Ishikawa (cell line): ENCODE results near the gene A1BG.

Experiments
- CEBPB ChIP-seq: IDR thresholded peaks from 2 replicates; pipeline ENCODE4 v1.6.1; 2012
- CREB1 ChIP-seq: IDR thresholded peaks from 2 replicates; pipeline ENCODE4 v1.6.1; 2012; ENCODE audit warnings: low read depth
- EGR1 ChIP-seq: IDR thresholded peaks from 2 replicates; pipeline ENCODE4 v1.6.1; 2012
- EP300 ChIP-seq: IDR thresholded peaks from 2 replicates; pipeline ENCODE4 v1.6.1; 2012; ENCODE audit warnings: borderline replicate concordance
- FOXM1 ChIP-seq: IDR thresholded peaks from 2 replicates; pipeline ENCODE4 v1.6.1; 2012; ENCODE audit warnings: low read depth, borderline replicate concordance
- NFIC ChIP-seq: IDR thresholded peaks from 2 replicates; pipeline ENCODE4 v1.6.1; 2012
- RAD21 ChIP-seq: IDR thresholded peaks from 2 replicates; pipeline ENCODE4 v1.6.1; 2012; ENCODE audit warnings: low read depth
- TAF1 ChIP-seq: IDR thresholded peaks from 2 replicates; pipeline ENCODE4 v1.6.1; 2012; ENCODE audit warnings: low read depth, mild to moderate bottlenecking
- TCF12 ChIP-seq: IDR thresholded peaks from 2 replicates; pipeline ENCODE4 v1.6.1; 2012; ENCODE audit warnings: low read depth
- TEAD4 ChIP-seq: IDR thresholded peaks from 2 replicates; pipeline ENCODE4 v1.6.1; 2012
- YY1 ChIP-seq: IDR thresholded peaks from 2 replicates; pipeline ENCODE4 v1.6.1; 2012; ENCODE audit warnings: low read depth
- ZBTB7A ChIP-seq: IDR thresholded peaks from 2 replicates; pipeline ENCODE4 v1.6.1; 2012; ENCODE audit warnings: low read depth
- TF ChIP-seq, protein P1 (sequence below): IDR thresholded peaks from 2 replicates; pipeline ENCODE4 v1.6.1; 2012
- TF ChIP-seq, protein P2 (sequence below): IDR thresholded peaks from 2 replicates; pipeline ENCODE4 v1.6.1; 2012; ENCODE audit warnings: low read depth, mild to moderate bottlenecking
- TF ChIP-seq, protein P3 (sequence below): IDR thresholded peaks from 2 replicates; pipeline ENCODE4 v1.6.1; 2012

A1BG gene

DNA sequence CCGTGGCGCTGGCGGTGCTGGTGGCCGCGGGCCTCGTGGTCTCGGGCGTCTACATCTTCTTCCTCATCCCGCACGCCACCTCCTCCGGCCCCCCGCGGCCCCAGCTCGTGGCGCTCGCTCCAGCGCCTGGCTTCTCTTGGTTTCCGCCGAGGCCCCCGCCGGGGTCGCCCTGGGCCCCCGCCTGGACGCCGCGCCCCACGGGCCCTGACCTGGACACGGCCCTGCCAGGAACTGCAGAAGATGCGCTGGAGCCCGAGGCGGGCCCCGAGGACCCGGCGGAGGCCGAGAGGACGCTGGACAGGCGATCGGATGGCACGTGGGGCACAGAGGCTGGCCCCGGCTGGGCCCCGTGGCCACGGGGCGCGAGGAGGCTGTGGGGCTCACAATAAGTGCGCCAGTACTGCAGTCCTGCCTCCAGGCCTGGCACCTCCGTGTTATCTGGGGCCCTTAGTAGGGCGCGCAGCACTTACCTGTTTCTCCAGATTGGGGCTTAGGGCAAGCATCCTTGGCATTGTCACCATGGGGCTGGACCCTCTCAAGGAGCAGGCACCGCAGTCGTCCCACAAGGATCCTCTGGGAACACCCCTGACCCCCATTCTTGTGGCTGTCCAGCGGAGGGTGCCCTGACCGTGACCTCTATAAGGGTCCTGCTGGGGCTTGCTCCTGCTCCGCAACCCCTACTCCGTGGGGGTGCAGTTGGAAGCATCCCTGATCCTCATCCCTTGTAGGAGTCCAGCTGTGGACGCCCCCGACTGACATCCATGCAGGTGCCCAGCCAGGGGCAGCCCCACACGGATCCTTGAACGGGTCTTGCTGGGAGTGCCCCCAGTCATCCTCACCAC, 43.6 kb upstream of the A1BG start:
- TF ChIP-seq, protein P1, sequence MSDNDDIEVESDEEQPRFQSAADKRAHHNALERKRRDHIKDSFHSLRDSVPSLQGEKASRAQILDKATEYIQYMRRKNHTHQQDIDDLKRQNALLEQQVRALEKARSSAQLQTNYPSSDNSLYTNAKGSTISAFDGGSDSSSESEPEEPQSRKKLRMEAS: no peak
- TF ChIP-seq EP300 (no peak), TAF1 (no peak), RAD21 (no peak), FOXM1 (no peak), CREB1 (no peak), YY1 (no peak), TCF12 (no peak), TEAD4 (no peak), ZBTB7A (no peak), EGR1 (no peak), NFIC (no peak), CEBPB (no peak)
- TF ChIP-seq, protein P2, sequence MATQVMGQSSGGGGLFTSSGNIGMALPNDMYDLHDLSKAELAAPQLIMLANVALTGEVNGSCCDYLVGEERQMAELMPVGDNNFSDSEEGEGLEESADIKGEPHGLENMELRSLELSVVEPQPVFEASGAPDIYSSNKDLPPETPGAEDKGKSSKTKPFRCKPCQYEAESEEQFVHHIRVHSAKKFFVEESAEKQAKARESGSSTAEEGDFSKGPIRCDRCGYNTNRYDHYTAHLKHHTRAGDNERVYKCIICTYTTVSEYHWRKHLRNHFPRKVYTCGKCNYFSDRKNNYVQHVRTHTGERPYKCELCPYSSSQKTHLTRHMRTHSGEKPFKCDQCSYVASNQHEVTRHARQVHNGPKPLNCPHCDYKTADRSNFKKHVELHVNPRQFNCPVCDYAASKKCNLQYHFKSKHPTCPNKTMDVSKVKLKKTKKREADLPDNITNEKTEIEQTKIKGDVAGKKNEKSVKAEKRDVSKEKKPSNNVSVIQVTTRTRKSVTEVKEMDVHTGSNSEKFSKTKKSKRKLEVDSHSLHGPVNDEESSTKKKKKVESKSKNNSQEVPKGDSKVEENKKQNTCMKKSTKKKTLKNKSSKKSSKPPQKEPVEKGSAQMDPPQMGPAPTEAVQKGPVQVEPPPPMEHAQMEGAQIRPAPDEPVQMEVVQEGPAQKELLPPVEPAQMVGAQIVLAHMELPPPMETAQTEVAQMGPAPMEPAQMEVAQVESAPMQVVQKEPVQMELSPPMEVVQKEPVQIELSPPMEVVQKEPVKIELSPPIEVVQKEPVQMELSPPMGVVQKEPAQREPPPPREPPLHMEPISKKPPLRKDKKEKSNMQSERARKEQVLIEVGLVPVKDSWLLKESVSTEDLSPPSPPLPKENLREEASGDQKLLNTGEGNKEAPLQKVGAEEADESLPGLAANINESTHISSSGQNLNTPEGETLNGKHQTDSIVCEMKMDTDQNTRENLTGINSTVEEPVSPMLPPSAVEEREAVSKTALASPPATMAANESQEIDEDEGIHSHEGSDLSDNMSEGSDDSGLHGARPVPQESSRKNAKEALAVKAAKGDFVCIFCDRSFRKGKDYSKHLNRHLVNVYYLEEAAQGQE: no peak
- TF ChIP-seq, protein P3, sequence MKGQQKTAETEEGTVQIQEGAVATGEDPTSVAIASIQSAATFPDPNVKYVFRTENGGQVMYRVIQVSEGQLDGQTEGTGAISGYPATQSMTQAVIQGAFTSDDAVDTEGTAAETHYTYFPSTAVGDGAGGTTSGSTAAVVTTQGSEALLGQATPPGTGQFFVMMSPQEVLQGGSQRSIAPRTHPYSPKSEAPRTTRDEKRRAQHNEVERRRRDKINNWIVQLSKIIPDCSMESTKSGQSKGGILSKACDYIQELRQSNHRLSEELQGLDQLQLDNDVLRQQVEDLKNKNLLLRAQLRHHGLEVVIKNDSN: no peak

DNA sequence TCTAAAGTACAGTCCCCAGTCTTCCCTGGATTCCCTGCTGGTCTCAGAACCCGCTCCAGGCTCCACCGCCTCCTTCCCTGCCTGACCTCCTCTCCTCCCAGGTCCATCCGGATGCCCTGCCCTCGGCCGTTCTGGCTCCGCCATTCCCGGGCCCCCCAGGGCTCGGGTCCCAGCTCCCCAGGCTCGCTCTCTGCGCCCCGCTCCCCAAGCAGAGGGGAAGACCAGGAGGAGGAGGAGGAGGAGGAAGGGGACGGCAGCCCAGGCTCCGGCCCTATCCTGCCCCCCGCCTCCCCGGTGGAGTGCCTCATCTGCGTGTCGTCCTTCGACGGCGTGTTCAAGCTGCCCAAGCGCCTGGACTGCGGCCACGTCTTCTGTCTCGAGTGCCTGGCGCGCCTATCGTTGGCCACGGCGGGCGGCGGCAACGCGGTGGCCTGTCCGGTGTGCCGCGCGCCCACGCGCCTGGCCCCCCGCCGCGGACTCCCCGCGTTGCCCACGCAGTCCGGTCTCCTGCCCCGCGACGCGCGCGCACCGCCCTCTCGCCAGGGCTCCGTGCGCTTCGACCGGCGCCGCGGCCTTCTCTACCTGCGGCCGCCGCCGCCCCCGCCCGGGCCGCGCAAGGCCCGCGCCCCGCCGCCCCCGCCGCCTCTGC, 42.8 kb upstream of the A1BG start:
- TF ChIP-seq, protein P1: no peak
- TF ChIP-seq TCF12 (no peak), YY1 (no peak), FOXM1 (no peak), NFIC (no peak), EGR1 (no peak), TEAD4 (no peak), TAF1 (no peak), ZBTB7A (no peak)
- TF ChIP-seq, protein P2: no peak
- TF ChIP-seq, protein P3: no peak

DNA sequence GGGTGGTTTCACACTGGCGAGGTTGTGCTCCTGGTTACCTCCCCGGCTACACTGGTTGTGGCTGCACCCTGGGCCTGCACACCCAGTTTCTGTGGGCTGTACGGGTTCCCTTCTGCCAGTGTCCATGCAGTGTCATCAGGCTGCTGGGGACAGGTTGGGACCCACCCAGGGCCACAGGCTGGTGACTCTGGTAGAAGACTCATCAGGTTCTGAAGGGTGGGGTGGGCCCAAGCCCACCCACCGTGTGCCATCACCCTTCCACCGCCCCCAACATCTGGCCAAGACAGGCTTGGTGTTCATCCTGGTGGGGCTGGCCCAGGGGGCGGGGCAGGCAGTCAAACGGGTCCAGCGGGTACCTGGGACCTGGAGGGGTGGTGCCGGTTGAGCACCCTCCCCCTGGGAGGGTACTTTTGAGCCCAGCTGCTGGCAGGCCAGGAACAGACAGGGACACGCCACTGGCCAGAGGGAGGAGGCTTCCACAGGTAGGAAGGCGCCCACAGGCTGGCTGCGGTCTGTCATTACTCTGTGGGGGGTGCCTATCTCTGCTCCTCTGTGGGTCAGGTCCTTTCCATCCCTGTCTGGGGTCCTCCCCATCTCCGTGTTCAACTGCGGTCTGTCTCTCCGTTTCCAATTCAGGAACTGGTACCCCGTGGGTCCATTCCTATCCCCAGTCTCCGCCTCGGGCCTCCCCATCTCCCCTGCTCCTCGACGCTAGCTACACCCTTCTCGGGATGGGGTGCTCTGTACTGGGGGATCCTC, 42.1 kb upstream of the A1BG start, which contains the start of gene RNF225:
TSS of gene RNF225 (plus strand) at position 437 of the 759 bp plus-strand sequence. CDS start 434 bp downstream, outside the sequence.
- TF ChIP-seq, protein P1: 0 out of 2 replicates have a peak, but pooled peaks have one; percentile 12
- TF ChIP-seq TAF1: peak; percentile 18; the same call in 1 of the 2 replicates
- no peak for TF ChIP-seq CREB1
- TF ChIP-seq CEBPB: no peak

DNA sequence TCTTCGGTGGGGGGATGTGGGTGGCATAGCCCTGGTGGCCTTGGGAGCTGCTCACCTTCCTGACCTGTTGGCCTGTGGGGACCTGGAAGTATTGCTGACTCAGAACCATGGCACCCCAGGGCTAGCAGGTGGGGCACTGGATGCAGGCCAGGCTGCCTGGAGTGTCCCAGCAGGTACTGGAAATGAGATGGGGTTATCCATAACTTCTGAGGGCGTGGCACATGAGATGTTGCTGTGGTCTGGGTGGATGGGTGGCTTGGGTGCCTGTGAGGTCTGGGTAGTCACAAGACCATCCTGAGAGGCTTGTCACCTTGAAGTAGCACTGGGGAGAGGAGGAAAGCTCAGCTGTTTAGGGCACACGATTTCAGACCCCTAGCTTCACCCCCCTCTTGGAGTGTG, 41.5 kb upstream of the A1BG start:
- no peak for TF ChIP-seq YY1
- 0 out of 2 replicates have a peak, but pooled peaks have one; percentile 19 for TF ChIP-seq CEBPB
- TF ChIP-seq FOXM1: no peak
- TF ChIP-seq, protein P3: peak; percentile 12; the same call in 1 of the 2 replicates
- TF ChIP-seq TEAD4: 0 out of 2 replicates have a peak, but pooled peaks have one; percentile 44
- peak; percentile 93 for TF ChIP-seq NFIC
- no peak for TF ChIP-seq ZBTB7A
